Measurements from ENCODE around the gene DTD1.

DNA sequence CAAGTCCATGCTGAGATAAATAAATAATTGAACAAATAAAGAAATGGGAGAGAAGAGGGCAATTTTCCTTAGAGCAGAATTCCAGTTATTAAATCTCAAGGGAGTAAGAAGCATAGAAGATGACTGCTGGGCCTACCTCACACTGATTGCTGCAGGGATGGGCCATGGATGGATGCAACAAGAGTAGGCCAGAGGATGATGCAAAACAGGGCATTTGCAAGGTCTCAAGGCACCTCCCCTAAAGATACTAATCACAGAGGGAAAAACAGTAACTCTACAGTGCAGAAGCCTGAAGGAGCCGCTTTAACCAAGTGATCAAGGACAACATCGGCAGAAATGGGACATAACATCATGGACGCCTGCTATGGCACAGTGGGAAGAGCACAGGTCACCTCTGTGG, 224.1 kb downstream of the DTD1 start:
- TF ChIP-seq EZH2 (IDR thresholded peaks at IDR 0.05; ENCODE audit: insufficient read depth, poor library complexity, severe bottlenecking) = no peak
- TF ChIP-seq EZH2phosphoT487 (IDR thresholded peaks at IDR 0.05; ENCODE audit: insufficient read depth, low read depth) = no peak
